Suprapubic skin (tissue), 4 donors: ENCODE data around the gene KIAA0930. TPM values are rescaled to one million over a fixed set of nuclear protein-coding genes. Genes with fewer than 3 reads are reported as not detected.
A peak's percentile ranks its signal among the peaks of the same experiment; 100 is the strongest.

Experiments used
- DNase-seq, 2 donors: peaks; one replicate each; pipeline ENCODE4 v3.0.0-alpha.2; 2019; ENCODE audit warnings: low spot score in 2 of 2
- H3K27ac ChIP-seq: fragments of 200-600 bp; sonication (generic); one replicate; pipeline ENCODE4 v1.5.1; 2019
- H3K27me3 ChIP-seq: fragments of 200-600 bp; sonication (generic); one replicate; pipeline ENCODE4 v1.5.1; 2019
- H3K36me3 ChIP-seq: fragments of 200-600 bp; sonication (generic); one replicate; pipeline ENCODE4 v1.5.1; 2019
- H3K4me1 ChIP-seq: fragments of 200-600 bp; sonication (generic); one replicate; pipeline ENCODE4 v1.5.1; 2019
- H3K4me3 ChIP-seq: fragments of 200-600 bp; sonication (generic); one replicate; pipeline ENCODE4 v1.5.1; 2019; ENCODE audit warnings: mild to moderate bottlenecking
- H3K9me3 ChIP-seq: fragments of 200-600 bp; sonication (generic); one replicate; pipeline ENCODE4 v1.5.1; 2019
- CTCF ChIP-seq, 2 donors: fragments of 200-600 bp in 1 of 2; fragments of 450-650 bp in 1 of 2; sonication (generic) in 1 of 2; IDR thresholded peaks; one replicate each; pipeline ENCODE4 v1.5.1; 2016 to 2019; ENCODE audit warnings: antibody characterized with exemption in 2 of 2, mild to moderate bottlenecking in 1 of 2, moderate library complexity in 1 of 2
- EP300 ChIP-seq: sonication (generic); formaldehyde crosslinking; IDR thresholded peaks from one replicate; pipeline ENCODE4 v1.6.1; 2017; ENCODE audit warnings: antibody characterized with exemption
- POLR2A ChIP-seq, 2 donors: fragments of 450-650 bp; IDR thresholded peaks; one replicate each; pipeline ENCODE4 v1.6.1; 2017; ENCODE audit warnings: antibody characterized with exemption in 2 of 2, mild to moderate bottlenecking in 2 of 2, moderate library complexity in 2 of 2
- POLR2AphosphoS5 ChIP-seq, 3 donors: sonication (generic); formaldehyde crosslinking; IDR thresholded peaks; one replicate each; pipeline ENCODE4 v1.6.1; 2017; ENCODE audit warnings: antibody characterized with exemption in 3 of 3
- WGBS: methylation state at CpG from one replicate; pipeline ENCODE4 v1.1.5; 2018; 5-methylcytosine and 5-hydroxymethylcytosine counted together
- total RNA-seq, 4 donors: library from RNA; depleted of rRNA; stranded (reverse); fragments of >200 nt; gene quantifications; one replicate each; pipeline ENCODE4 v1.1.0, GENCODE V29; 2016

Gene KIAA0930
- total RNA-seq, 4 donors from 2014 or later: 36.0 to 119 (median 74.4) TPM

GRCh38 chr22:45203150-45203951, 37.3 kb downstream of the KIAA0930 start:
- H3K4me3 ChIP-seq: no peak overlapping the region
- 93% methylated on average over 30 of the region's 40 CpGs for WGBS
- DNase-seq: peak in 1 of 2 donors; percentile 54
- H3K27ac ChIP-seq: no peak overlapping the region
- no peaks in the 10 kb centered on the region for H3K9me3 ChIP-seq
- no peaks in the 10 kb centered on the region for H3K27me3 ChIP-seq
- TF ChIP-seq EP300: no peak
- TF ChIP-seq POLR2AphosphoS5 (IDR thresholded peaks at IDR 0.05): no peak
- TF ChIP-seq POLR2A (IDR thresholded peaks at IDR 0.05): no peak
- TF ChIP-seq CTCF (IDR thresholded peaks at IDR 0.05): no peak
- peaks cover 18% of the 10 kb centered on the region for H3K4me1 ChIP-seq
- peaks cover 75% of the 10 kb centered on the region for H3K36me3 ChIP-seq

- no peak for DNase-seq
- Histone ChIP-seq H3K27ac (no peak overlapping the region), H3K4me1 (peaks cover 16% of the 10 kb centered on the region), H3K36me3 (peaks cover 78% of the 10 kb centered on the region), H3K9me3 (no peaks in the 10 kb centered on the region), H3K27me3 (no peaks in the 10 kb centered on the region), H3K4me3 (no peak overlapping the region)
- WGBS: 55% methylated on average over 3 of the region's 36 CpGs
- TF ChIP-seq CTCF (IDR thresholded peaks at IDR 0.05): no peak
- TF ChIP-seq POLR2AphosphoS5 (IDR thresholded peaks at IDR 0.05): no peak
- TF ChIP-seq POLR2A (IDR thresholded peaks at IDR 0.05): no peak
- TF ChIP-seq EP300: no peak
These were observed 38.2 kb downstream of the KIAA0930 start for GRCh38 chr22:45202333-45203149.

DNA sequence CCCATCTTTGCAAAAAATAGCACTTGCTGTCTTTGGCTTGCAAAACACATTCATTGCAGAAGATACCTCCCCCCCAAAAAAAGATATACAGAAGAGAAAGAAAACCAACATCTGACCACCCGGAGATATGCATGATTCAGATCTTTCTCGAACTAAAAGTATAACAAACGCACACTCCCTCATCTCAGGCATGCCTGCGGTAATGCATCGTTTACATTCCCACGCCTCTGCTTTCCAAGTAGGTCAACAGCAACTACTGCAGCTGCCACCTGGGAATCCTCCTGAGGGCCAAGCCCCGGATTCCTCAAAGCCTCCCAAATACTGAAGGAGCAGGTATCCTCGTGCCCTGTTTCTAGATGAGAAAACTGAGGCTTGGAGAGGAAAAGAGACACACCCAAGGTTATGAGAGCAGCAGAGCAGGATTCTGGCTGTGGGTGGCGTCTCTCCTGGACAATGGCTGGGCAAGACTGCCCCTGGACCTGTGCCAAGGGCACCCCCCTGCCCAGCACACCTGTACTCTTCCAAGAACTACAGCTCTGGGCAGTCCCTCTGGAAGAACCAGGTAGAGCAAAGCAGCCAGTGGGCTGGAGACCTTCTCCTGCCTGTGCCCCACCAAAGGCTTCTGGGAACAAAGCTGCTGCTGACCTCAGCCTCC, 38.9 kb downstream of the KIAA0930 start:
- no peak overlapping the region for H3K27ac ChIP-seq
- no peaks in the 10 kb centered on the region for H3K9me3 ChIP-seq
- 63% methylated on average over 9 of the region's 9 CpGs for WGBS

GRCh38 chr22:45200860-45201511, 39.7 kb downstream of the KIAA0930 start:
- 78% methylated on average over 17 of the region's 18 CpGs for WGBS
- Histone ChIP-seq H3K4me3 (no peak overlapping the region), H3K36me3 (peaks cover 93% of the 10 kb centered on the region), H3K9me3 (no peaks in the 10 kb centered on the region), H3K4me1 (peaks cover 16% of the 10 kb centered on the region), H3K27ac (no peak overlapping the region), H3K27me3 (no peaks in the 10 kb centered on the region)
- TF ChIP-seq CTCF (IDR thresholded peaks at IDR 0.05): no peak
- TF ChIP-seq EP300: no peak
- TF ChIP-seq POLR2AphosphoS5 (IDR thresholded peaks at IDR 0.05): no peak
- no peak for TF ChIP-seq POLR2A (IDR thresholded peaks at IDR 0.05)
- no peak for DNase-seq

More for the DNA sequence above, 38.9 kb downstream of the KIAA0930 start:
- no peak for DNase-seq
- H3K4me1 ChIP-seq: peaks cover 16% of the 10 kb centered on the region
- TF ChIP-seq EP300 (no peak), POLR2A (IDR thresholded peaks at IDR 0.05) (no peak), CTCF (IDR thresholded peaks at IDR 0.05) (no peak), POLR2AphosphoS5 (IDR thresholded peaks at IDR 0.05) (no peak)
- H3K27me3 ChIP-seq: no peaks in the 10 kb centered on the region
- peaks cover 85% of the 10 kb centered on the region for H3K36me3 ChIP-seq
- no peak overlapping the region for H3K4me3 ChIP-seq
